ENCODE measurements around the gene FGD4.

- no peak for TF ChIP-seq EZH2 (IDR thresholded peaks at IDR 0.05; ENCODE audit: insufficient read depth, poor library complexity, severe bottlenecking)
- TF ChIP-seq EZH2phosphoT487 (IDR thresholded peaks at IDR 0.05; ENCODE audit: insufficient read depth, low read depth) = no peak
Observed at GRCh38 chr12:32603071-32603470, 203.7 kb downstream of the FGD4 start.

All from GM23248 (cell line).